HepG2 (cell line): ENCODE data around the gene ZNF442. TPM values are rescaled to one million over a fixed set of nuclear protein-coding genes. Genes with fewer than 3 reads are reported as not detected.

Experiments used
- ERF ChIP-seq: IDR thresholded peaks from 2 replicates; pipeline ENCODE4 v1.6.1; 2018; ENCODE audit warnings: missing biosample characterization, missing genetic modification reagents
- HOXA5 ChIP-seq: sonication (generic); formaldehyde crosslinking; IDR thresholded peaks from 2 replicates; pipeline ENCODE4 v1.4.0; 2020; ENCODE audit warnings: missing genetic modification reagents
- KMT2B ChIP-seq: IDR thresholded peaks from 2 replicates; pipeline ENCODE4 v1.6.1; 2016; ENCODE audit warnings: missing genetic modification reagents, missing compliant biosample characterization
- MAZ ChIP-seq, 2 experiments: sonication (generic) in 1 of 2; formaldehyde crosslinking in 1 of 2; IDR thresholded peaks; 2 replicates each; pipeline versions ENCODE4 v1.5.0 to v1.6.1; 2012 to 2020; ENCODE audit warnings: low read depth in 2 of 2, mild to moderate bottlenecking in 2 of 2, borderline replicate concordance in 1 of 2, improper control_type of control experiment in 1 of 2, low read length in 1 of 2, missing genetic modification reagents in 1 of 2, moderate library complexity in 1 of 2
- SMARCC2 ChIP-seq: fragments of 450-650 bp; IDR thresholded peaks from 2 replicates; pipeline ENCODE4 v1.6.1; 2017; ENCODE audit warnings: antibody characterized with exemption, mild to moderate bottlenecking
- TCF12 ChIP-seq, 2 experiments: fragments of 450-650 bp in 1 of 2; sonication (generic) in 1 of 2; formaldehyde crosslinking in 1 of 2; IDR thresholded peaks; 2 replicates each; pipeline versions ENCODE4 v1.6.1 to v1.8.0; 2017 to 2022; ENCODE audit warnings: antibody characterized with exemption in 1 of 2, mild to moderate bottlenecking in 1 of 2, missing genetic modification reagents in 1 of 2, moderate library complexity in 1 of 2
- TMF1 ChIP-seq: sonication (generic); formaldehyde crosslinking; IDR thresholded peaks from 2 replicates; pipeline ENCODE4 v1.8.1; 2022; ENCODE audit warnings: low read depth, missing genetic modification reagents
- ZNF547 ChIP-seq: sonication (generic); formaldehyde crosslinking; IDR thresholded peaks from 2 replicates; pipeline ENCODE4 v1.5.1; 2020; ENCODE audit warnings: mild to moderate bottlenecking, missing genetic modification reagents
- ZNF672 ChIP-seq: sonication (generic); formaldehyde crosslinking; IDR thresholded peaks from 2 replicates; pipeline ENCODE4 v1.8.1; 2022; ENCODE audit warnings: missing genetic modification reagents
- polyA plus RNA-seq, 8 experiments: library from polyadenylated mRNA; depleted of rRNA in 3 of 8; stranded (reverse) in 7 of 8; unstranded in 1 of 8; fragments of >200 nt; fragmentation: Illumina TruSeq in 4 of 8; extraction: Trizol in 4 of 8; gene quantifications; 2 replicates each; pipeline versions ENCODE4 v1.2.1 to v1.2.3, GENCODE V29; 2011 to 2016; ENCODE audit warnings: low read depth in 4 of 8, missing spikeins in 1 of 8, mixed read lengths in 1 of 8; ENCODE audit not compliant: insufficient read depth in 1 of 8
- total RNA-seq, 5 experiments: library from RNA; depleted of rRNA; stranded (reverse); fragments of >200 nt; fragmentation: Illumina TruSeq; extraction: Trizol; gene quantifications; 2 replicates each; pipeline ENCODE4 v1.2.3, GENCODE V29; 2016; ENCODE audit warnings: low read depth in 1 of 5
- TF ChIP-seq, protein P1 (sequence below): sonication (generic); formaldehyde crosslinking; IDR thresholded peaks from 2 replicates; pipeline ENCODE4 v1.5.1; 2020; ENCODE audit warnings: missing genetic modification reagents, mild to moderate bottlenecking, borderline replicate concordance
- TF ChIP-seq, protein P2 (sequence below): sonication (generic); formaldehyde crosslinking; IDR thresholded peaks from 2 replicates; pipeline ENCODE4 v1.4.0; 2020; ENCODE audit warnings: low read depth, mild to moderate bottlenecking, missing genetic modification reagents
- TF ChIP-seq, protein P3 (sequence below): sonication (generic); formaldehyde crosslinking; IDR thresholded peaks from 2 replicates; pipeline ENCODE4 v1.5.0; 2020; ENCODE audit warnings: mild to moderate bottlenecking, missing genetic modification reagents, borderline replicate concordance
- TF ChIP-seq, protein P4 (sequence below): sonication (generic); formaldehyde crosslinking; IDR thresholded peaks from 2 replicates; pipeline ENCODE4 v1.4.0; 2020; ENCODE audit warnings: missing genetic modification reagents

The ZNF442 gene
- total and polyA plus RNA-seq, 2 of the 13 experiments (the other 11 are each of a cell fraction or from before 2014, with no cell fraction given): 1.0 to 6.0 TPM

DNA sequence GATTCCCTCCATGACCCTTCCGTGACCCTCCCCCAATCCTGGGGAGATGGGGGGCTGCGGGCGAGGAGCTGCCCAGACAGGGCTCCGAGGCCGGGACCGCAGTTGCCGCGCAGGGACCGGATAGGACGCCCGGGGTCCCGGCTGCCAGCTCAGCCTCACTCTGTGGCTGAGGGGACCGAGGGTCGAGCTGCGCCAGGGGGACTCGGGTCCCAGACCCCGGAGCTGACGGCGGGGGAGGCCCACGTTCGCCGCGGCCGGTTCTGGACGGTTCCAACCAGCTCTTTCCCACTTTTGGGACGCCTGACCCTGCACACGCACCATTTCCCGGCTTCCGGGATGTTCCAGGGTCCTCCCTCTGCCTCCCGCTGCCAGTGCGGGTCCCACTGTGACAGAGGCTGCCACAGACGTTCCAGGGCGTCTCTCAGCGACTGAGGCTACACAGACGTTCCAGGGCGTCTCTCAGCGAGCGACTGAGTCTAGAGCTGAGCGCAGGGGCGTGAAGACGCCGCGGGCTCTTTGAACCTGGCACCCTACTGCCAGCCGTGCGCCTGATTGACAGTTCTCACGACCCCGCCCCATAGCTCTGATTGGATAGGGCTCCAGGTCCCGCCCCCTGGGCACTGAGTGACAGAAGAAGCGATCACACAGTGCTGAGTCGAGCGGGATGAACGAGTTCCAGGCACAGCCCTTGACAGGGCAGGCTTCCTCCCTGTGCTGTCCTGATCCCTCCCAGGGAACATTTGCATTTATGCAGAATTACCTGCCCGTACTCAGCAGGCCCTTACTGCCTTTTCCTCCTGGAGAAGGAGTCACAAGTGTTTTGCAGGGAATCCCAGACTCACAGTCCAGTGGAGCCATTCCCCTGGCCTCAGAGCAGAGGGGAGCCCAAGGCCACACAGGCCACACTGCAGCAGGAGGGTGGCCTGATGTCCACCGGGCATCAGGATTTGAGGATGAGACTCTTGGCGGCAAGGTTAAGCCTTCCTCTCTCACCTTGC, 32.0 kb downstream of the ZNF442 start, which contains the start of gene ZNF563 (continued):
- TF ChIP-seq ERF: 0 out of 2 replicates have a peak, but pooled peaks have one; percentile 29
- TF ChIP-seq, protein P1, sequence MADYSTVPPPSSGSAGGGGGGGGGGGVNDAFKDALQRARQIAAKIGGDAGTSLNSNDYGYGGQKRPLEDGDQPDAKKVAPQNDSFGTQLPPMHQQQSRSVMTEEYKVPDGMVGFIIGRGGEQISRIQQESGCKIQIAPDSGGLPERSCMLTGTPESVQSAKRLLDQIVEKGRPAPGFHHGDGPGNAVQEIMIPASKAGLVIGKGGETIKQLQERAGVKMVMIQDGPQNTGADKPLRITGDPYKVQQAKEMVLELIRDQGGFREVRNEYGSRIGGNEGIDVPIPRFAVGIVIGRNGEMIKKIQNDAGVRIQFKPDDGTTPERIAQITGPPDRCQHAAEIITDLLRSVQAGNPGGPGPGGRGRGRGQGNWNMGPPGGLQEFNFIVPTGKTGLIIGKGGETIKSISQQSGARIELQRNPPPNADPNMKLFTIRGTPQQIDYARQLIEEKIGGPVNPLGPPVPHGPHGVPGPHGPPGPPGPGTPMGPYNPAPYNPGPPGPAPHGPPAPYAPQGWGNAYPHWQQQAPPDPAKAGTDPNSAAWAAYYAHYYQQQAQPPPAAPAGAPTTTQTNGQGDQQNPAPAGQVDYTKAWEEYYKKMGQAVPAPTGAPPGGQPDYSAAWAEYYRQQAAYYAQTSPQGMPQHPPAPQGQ (CRISPR knock-in tag): 0 out of 2 replicates have a peak, but pooled peaks have one; percentile 49
- no peak for TF ChIP-seq TCF12 (IDR thresholded peaks at IDR 0.05)
- TF ChIP-seq TCF12 (CRISPR knock-in tag; IDR thresholded peaks at IDR 0.05): 0 out of 2 replicates have a peak, but pooled peaks have one; percentile 78
- TF ChIP-seq ZNF672 (CRISPR knock-in tag): 0 out of 2 replicates have a peak, but pooled peaks have one; percentile 32
- no peak for TF ChIP-seq TMF1
- TF ChIP-seq, protein P2, sequence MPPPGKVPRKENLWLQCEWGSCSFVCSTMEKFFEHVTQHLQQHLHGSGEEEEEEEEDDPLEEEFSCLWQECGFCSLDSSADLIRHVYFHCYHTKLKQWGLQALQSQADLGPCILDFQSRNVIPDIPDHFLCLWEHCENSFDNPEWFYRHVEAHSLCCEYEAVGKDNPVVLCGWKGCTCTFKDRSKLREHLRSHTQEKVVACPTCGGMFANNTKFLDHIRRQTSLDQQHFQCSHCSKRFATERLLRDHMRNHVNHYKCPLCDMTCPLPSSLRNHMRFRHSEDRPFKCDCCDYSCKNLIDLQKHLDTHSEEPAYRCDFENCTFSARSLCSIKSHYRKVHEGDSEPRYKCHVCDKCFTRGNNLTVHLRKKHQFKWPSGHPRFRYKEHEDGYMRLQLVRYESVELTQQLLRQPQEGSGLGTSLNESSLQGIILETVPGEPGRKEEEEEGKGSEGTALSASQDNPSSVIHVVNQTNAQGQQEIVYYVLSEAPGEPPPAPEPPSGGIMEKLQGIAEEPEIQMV: no peak; the same call in 1 of the 2 replicates
- peak; percentile 73 for TF ChIP-seq KMT2B (CRISPR knock-in tag)
- TF ChIP-seq, protein P3, sequence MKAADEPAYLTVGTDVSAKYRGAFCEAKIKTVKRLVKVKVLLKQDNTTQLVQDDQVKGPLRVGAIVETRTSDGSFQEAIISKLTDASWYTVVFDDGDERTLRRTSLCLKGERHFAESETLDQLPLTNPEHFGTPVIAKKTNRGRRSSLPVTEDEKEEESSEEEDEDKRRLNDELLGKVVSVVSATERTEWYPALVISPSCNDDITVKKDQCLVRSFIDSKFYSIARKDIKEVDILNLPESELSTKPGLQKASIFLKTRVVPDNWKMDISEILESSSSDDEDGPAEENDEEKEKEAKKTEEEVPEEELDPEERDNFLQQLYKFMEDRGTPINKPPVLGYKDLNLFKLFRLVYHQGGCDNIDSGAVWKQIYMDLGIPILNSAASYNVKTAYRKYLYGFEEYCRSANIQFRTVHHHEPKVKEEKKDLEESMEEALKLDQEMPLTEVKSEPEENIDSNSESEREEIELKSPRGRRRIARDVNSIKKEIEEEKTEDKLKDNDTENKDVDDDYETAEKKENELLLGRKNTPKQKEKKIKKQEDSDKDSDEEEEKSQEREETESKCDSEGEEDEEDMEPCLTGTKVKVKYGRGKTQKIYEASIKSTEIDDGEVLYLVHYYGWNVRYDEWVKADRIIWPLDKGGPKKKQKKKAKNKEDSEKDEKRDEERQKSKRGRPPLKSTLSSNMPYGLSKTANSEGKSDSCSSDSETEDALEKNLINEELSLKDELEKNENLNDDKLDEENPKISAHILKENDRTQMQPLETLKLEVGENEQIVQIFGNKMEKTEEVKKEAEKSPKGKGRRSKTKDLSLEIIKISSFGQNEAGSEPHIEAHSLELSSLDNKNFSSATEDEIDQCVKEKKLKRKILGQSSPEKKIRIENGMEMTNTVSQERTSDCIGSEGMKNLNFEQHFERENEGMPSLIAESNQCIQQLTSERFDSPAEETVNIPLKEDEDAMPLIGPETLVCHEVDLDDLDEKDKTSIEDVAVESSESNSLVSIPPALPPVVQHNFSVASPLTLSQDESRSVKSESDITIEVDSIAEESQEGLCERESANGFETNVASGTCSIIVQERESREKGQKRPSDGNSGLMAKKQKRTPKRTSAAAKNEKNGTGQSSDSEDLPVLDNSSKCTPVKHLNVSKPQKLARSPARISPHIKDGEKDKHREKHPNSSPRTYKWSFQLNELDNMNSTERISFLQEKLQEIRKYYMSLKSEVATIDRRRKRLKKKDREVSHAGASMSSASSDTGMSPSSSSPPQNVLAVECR (CRISPR knock-in tag): peak; percentile 79; the same call in 1 of the 2 replicates
- TF ChIP-seq MAZ (IDR thresholded peaks at IDR 0.05; ENCODE audit: borderline replicate concordance, low read depth, low read length): no peak
- TF ChIP-seq MAZ (CRISPR knock-in tag; IDR thresholded peaks at IDR 0.05; ENCODE audit: low read depth): 0 out of 2 replicates have a peak, but pooled peaks have one; percentile 58
- peak; percentile 85 for TF ChIP-seq ZNF547 (CRISPR knock-in tag)
- TF ChIP-seq SMARCC2: no peak
- TF ChIP-seq, protein P4, sequence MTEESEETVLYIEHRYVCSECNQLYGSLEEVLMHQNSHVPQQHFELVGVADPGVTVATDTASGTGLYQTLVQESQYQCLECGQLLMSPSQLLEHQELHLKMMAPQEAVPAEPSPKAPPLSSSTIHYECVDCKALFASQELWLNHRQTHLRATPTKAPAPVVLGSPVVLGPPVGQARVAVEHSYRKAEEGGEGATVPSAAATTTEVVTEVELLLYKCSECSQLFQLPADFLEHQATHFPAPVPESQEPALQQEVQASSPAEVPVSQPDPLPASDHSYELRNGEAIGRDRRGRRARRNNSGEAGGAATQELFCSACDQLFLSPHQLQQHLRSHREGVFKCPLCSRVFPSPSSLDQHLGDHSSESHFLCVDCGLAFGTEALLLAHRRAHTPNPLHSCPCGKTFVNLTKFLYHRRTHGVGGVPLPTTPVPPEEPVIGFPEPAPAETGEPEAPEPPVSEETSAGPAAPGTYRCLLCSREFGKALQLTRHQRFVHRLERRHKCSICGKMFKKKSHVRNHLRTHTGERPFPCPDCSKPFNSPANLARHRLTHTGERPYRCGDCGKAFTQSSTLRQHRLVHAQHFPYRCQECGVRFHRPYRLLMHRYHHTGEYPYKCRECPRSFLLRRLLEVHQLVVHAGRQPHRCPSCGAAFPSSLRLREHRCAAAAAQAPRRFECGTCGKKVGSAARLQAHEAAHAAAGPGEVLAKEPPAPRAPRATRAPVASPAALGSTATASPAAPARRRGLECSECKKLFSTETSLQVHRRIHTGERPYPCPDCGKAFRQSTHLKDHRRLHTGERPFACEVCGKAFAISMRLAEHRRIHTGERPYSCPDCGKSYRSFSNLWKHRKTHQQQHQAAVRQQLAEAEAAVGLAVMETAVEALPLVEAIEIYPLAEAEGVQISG (CRISPR knock-in tag): peak; percentile 66; the same call in 1 of the 2 replicates
- TF ChIP-seq HOXA5 (CRISPR knock-in tag): peak; percentile 86
